Left ventricle myocardium inferior (tissue), 1 donor: ENCODE measurements around the gene POLR3B. TPM values are rescaled to one million over a fixed set of nuclear protein-coding genes. Genes with fewer than 3 reads are reported as not detected.

ENCODE experiments used
- DNase-seq: peaks from one replicate; pipeline ENCODE4 v3.0.0-alpha.2; 2020
- H3K27ac ChIP-seq: fragments of 200-600 bp; replicated peaks from 2 replicates; pipeline ENCODE4 v1.8.0; 2021
- H3K27me3 ChIP-seq: fragments of 200-600 bp; 2 replicates; pipeline ENCODE4 v1.8.0; 2021; ENCODE audit warnings: low read depth
- H3K36me3 ChIP-seq: fragments of 200-600 bp; 2 replicates; pipeline ENCODE4 v1.8.0; 2021
- H3K4me1 ChIP-seq: fragments of 200-600 bp; 2 replicates; pipeline ENCODE4 v1.8.0; 2021
- H3K4me3 ChIP-seq: fragments of 200-600 bp; 2 replicates; pipeline ENCODE4 v1.8.0; 2021; ENCODE audit warnings: mild to moderate bottlenecking, moderate library complexity
- H3K9me3 ChIP-seq: fragments of 200-600 bp; replicated peaks from 2 replicates; pipeline ENCODE4 v1.8.0; 2021
- intact Hi-C: fragments of 100-400 bp; cut with micrococcal nuclease; formaldehyde crosslinking; loops from one replicate; pipeline ENCODE4 v1.11.0; 2022
- total RNA-seq: library from RNA; stranded (reverse); fragmentation: NEBNext Ultra II Directional; extraction: Animal tissue kit (Norgen Biotek cat#: 25700); gene quantifications from one replicate; pipeline ENCODE4 v1.2.1, GENCODE V29; 2021
- TF ChIP-seq, protein P1 (sequence below): fragments of 200-600 bp; IDR thresholded peaks from 2 replicates; pipeline ENCODE4 v1.8.0; 2021; ENCODE audit warnings: antibody characterized with exemption, mild to moderate bottlenecking, borderline replicate concordance
- donor health status: DM: no; HTN: yes; CAD: no; lungs with severe emphysema.

Gene POLR3B
- total RNA-seq, 1 donor from 2014 or later: 8.5 TPM

DNA sequence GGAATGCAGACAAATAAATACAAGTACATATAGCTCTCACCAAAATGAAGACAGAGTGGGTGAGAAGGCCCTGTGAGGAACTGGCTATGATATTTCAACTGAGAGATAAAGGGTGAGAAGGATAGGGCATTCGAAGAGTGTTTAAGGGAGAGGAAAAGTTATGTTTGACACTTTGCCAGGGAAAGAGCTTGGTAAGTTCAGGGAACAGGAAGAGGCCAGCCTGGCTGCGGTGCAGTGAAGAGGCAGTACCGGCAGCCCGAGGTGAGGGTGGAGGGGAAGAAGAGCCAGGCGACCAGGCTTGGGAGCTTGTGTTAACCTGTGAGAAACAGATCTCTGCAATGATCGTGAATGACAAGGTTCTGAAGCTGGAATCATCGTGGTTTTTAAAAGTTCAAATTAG, 140.5 kb downstream of the POLR3B start:
- no peak overlapping the region for H3K4me3 ChIP-seq
- H3K27ac ChIP-seq: no peak overlapping the region
- H3K36me3 ChIP-seq: peaks cover 44% of the 10 kb centered on the region
- no peaks in the 10 kb centered on the region for H3K9me3 ChIP-seq
- intact Hi-C loops: no loop called here
- TF ChIP-seq, protein P1, sequence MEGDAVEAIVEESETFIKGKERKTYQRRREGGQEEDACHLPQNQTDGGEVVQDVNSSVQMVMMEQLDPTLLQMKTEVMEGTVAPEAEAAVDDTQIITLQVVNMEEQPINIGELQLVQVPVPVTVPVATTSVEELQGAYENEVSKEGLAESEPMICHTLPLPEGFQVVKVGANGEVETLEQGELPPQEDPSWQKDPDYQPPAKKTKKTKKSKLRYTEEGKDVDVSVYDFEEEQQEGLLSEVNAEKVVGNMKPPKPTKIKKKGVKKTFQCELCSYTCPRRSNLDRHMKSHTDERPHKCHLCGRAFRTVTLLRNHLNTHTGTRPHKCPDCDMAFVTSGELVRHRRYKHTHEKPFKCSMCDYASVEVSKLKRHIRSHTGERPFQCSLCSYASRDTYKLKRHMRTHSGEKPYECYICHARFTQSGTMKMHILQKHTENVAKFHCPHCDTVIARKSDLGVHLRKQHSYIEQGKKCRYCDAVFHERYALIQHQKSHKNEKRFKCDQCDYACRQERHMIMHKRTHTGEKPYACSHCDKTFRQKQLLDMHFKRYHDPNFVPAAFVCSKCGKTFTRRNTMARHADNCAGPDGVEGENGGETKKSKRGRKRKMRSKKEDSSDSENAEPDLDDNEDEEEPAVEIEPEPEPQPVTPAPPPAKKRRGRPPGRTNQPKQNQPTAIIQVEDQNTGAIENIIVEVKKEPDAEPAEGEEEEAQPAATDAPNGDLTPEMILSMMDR: no peak
- no peaks in the 10 kb centered on the region for H3K27me3 ChIP-seq
- H3K4me1 ChIP-seq: peaks cover 9% of the 10 kb centered on the region
- DNase-seq: no peak

- Histone ChIP-seq H3K27ac (no peak overlapping the region), H3K4me1 (peaks cover 9% of the 10 kb centered on the region), H3K9me3 (no peaks in the 10 kb centered on the region), H3K36me3 (peaks cover 60% of the 10 kb centered on the region), H3K27me3 (no peaks in the 10 kb centered on the region), H3K4me3 (no peak overlapping the region)
- TF ChIP-seq, protein P1: no peak
- DNase-seq: no peak
- intact Hi-C loops: no loop called here
Measured at GRCh38 chr12:106499628-106500027, 142.1 kb downstream of the POLR3B start.

DNA sequence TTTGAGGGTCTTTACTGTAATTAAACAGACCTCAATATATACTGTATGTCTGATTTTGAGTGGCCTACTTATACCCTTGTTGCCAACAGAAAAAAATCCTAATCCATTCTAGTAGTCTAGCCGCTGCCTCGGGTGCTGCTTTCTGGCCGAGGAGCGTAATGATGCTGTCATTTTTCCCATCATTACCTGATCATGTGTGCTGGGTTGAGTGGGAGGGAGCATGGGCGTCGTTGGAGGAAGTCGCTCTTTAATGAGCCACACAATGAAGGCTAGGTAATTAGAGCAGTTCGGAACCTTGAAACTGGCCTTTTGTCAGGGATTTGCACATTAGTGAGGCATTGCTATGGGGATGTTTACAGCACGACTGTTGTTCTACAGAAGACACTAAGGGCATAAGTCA, 149.1 kb downstream of the POLR3B start:
- Histone ChIP-seq H3K27me3 (no peaks in the 10 kb centered on the region), H3K27ac (no peak overlapping the region), H3K36me3 (peaks cover 65% of the 10 kb centered on the region), H3K9me3 (no peaks in the 10 kb centered on the region), H3K4me3 (no peak overlapping the region), H3K4me1 (no peaks in the 10 kb centered on the region)
- intact Hi-C loops: no loop called here
- no peak for DNase-seq
- TF ChIP-seq, protein P1: no peak

DNA sequence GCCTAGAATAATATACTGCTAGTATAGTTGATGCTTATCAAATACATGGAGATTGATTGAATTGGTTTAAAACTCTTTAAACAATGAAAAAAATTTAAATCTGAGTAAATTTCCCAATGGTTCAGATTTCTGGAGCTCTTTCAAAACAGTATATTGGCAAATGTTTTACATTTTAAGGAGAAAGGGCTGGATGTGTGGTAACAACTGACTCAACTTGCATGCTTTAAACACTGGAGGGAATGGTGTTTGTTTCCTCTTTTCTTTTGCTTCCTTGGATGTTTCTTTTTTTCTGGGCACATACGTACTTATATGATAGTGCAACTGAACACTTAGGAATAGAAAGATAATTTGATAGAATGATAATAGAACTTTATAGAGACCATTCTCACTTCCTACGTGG, 151.4 kb downstream of the POLR3B start:
- no peak for DNase-seq
- Histone ChIP-seq H3K4me3 (no peak overlapping the region), H3K9me3 (peaks cover 5% of the 10 kb centered on the region), H3K36me3 (peaks cover 47% of the 10 kb centered on the region), H3K27me3 (no peaks in the 10 kb centered on the region), H3K27ac (no peak overlapping the region), H3K4me1 (peaks cover 2% of the 10 kb centered on the region)
- intact Hi-C loops: no loop called here
- TF ChIP-seq, protein P1: no peak

DNA sequence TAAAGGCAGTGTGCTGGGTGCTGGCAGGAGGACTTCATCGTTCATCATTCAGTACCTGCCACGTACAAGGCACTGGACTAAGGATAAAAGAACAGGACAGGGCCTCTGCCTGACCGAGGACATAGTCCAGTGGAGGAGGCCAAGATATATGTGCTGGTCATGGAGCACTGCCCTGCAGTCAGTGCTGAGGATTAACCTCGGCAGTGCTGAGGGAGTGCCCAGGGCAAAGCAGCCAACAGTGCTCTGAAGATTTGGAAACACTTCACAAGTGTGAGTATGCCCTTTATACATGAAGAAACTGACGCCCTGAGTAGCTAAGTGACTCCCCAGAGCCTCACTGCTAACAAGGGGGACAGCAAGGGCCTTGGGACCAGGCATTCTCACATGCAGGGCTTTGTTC, 153.8 kb downstream of the POLR3B start:
- intact Hi-C loops: no loop called here
- TF ChIP-seq, protein P1: no peak
- Histone ChIP-seq H3K4me3 (no peak overlapping the region), H3K9me3 (peaks cover 5% of the 10 kb centered on the region), H3K27me3 (no peaks in the 10 kb centered on the region), H3K36me3 (peaks cover 30% of the 10 kb centered on the region), H3K4me1 (peaks cover 2% of the 10 kb centered on the region), H3K27ac (no peak overlapping the region)
- no peak for DNase-seq

- Histone ChIP-seq H3K4me1 (peaks cover 2% of the 10 kb centered on the region), H3K9me3 (peaks cover 5% of the 10 kb centered on the region), H3K27me3 (peaks cover 15% of the 10 kb centered on the region), H3K36me3 (no peaks in the 10 kb centered on the region), H3K27ac (no peak overlapping the region), H3K4me3 (no peak overlapping the region)
- TF ChIP-seq, protein P1: no peak
- intact Hi-C loops: no loop called here
- no peak for DNase-seq
Measured at GRCh38 chr12:106517314-106517713, 159.8 kb downstream of the POLR3B start.
